Measurements from ENCODE around the gene SLPI. TPM values are rescaled to one million over a fixed set of nuclear protein-coding genes. Genes with fewer than 3 reads are reported as not detected.
A peak's percentile ranks its signal among the peaks of the same experiment; 100 is the strongest.

Gene SLPI
- total RNA-seq, 6 donors from 2014 or later = 1,039 to 7,285 (median 2,025) TPM

DNA sequence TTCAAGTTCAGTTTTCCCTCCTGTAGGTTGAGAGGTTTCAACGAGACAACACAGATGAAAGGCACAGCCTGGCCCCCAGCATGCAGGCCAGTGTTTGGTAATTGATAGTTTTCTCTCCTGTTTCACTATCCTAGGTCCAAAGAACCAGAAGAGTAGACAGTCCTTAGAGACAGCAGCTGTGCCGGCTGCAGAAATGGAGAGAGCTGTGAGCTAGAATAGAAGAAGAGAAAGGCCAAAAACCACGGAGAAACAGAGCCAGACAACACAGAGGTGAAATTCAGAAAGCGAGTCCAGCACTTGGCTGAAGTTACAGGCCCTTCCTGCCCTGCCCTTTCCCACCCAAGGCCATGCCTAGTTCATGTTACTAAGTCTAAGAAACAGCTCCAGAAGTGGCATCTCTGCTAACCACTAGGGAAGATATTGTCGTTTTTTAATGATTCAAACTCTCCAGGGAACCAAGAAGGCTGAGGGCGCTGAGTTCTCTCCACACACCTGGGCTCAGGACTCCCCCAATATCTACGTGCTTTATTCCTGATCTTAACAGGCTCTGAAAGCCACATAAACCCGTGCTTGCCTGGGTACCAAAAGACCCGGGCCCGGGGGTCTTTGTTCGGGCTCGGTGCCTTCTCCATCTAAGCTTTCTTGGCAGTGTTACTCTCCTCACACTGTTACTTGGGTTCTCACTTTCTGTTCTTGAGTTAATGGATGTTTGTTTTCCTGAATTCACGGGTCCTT, 35.7 kb upstream of the SLPI start:
- DNase-seq = no peak
- peaks cover 16 to 25% (median 19%) of the 10 kb centered on the region in 4 donors for H3K4me1 ChIP-seq
- ATAC-seq (ENCODE audit: low FRiP score in 2 of 2) = no peak
- no peak overlapping the region for H3K4me3 ChIP-seq
- H3K9me3 ChIP-seq = no peaks in the 10 kb centered on the region
- H3K36me3 ChIP-seq = no peaks in the 10 kb centered on the region
- WGBS, 2 donors = 71 to 73% methylated on average over 13 of the region's 13 CpGs
- H3K27ac ChIP-seq = no peak overlapping the region
- TF ChIP-seq POLR2AphosphoS5 (IDR thresholded peaks at IDR 0.05) (no peak), EP300 (IDR thresholded peaks at IDR 0.05) (no peak), POLR2A (IDR thresholded peaks at IDR 0.05) (no peak)
- TF ChIP-seq, protein P1, sequence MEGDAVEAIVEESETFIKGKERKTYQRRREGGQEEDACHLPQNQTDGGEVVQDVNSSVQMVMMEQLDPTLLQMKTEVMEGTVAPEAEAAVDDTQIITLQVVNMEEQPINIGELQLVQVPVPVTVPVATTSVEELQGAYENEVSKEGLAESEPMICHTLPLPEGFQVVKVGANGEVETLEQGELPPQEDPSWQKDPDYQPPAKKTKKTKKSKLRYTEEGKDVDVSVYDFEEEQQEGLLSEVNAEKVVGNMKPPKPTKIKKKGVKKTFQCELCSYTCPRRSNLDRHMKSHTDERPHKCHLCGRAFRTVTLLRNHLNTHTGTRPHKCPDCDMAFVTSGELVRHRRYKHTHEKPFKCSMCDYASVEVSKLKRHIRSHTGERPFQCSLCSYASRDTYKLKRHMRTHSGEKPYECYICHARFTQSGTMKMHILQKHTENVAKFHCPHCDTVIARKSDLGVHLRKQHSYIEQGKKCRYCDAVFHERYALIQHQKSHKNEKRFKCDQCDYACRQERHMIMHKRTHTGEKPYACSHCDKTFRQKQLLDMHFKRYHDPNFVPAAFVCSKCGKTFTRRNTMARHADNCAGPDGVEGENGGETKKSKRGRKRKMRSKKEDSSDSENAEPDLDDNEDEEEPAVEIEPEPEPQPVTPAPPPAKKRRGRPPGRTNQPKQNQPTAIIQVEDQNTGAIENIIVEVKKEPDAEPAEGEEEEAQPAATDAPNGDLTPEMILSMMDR (IDR thresholded peaks at IDR 0.05) = no peak
- no peaks in the 10 kb centered on the region for H3K27me3 ChIP-seq

DNA sequence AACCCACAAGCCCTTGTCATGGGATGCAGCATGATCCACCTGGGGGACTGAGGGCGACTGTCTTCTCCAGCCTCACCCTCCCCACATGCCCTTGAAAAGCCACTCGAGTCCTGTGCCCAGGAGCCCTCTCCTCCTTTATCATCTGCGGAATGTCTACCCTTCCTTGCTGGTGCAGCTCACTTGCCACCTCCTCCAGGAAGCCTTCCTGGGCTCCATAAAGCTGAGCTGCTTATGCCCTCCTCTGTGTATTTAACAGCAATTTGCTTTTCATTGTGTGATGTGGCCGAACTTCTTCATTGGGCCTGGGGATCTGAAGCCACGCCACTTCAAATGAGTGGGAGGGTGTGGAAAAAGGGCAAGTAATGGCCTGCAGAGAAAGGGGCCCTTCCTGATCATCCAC, 34.5 kb upstream of the SLPI start:
- no peak for DNase-seq
- no peak for ATAC-seq (ENCODE audit: low FRiP score in 2 of 2)
- 88 to 90% methylated on average over 5 of the region's 5 CpGs for WGBS, 2 donors
- Histone ChIP-seq H3K4me3 (no peak overlapping the region), H3K27ac (no peak overlapping the region), H3K4me1 (peaks cover 16 to 24% (median 19%) of the 10 kb centered on the region in 4 donors), H3K9me3 (no peaks in the 10 kb centered on the region), H3K36me3 (no peaks in the 10 kb centered on the region), H3K27me3 (no peaks in the 10 kb centered on the region)
- TF ChIP-seq, protein P1 (IDR thresholded peaks at IDR 0.05) = no peak
- TF ChIP-seq POLR2A (IDR thresholded peaks at IDR 0.05) (no peak), EP300 (IDR thresholded peaks at IDR 0.05) (no peak), POLR2AphosphoS5 (IDR thresholded peaks at IDR 0.05) (no peak)

DNA sequence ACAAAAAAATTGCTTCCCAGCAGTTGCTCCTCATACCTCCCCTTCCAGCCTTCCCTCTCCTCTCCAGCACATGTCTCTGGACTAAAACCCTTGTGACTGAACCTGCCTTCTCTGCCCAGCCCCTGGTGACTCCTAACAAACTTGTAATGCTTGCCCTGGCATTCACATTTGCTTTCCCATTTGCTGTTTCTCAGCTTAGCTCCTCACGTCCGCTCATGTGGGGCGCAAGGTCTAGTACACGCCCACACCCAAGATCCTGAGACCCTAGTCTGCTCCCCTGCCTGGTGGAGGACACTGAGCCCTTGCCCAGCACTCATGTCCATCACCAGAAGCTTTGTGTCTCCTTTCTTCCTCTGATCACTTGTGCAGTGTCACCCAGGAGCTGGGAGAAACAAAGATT, 34.0 kb upstream of the SLPI start:
- Histone ChIP-seq H3K4me1 (peaks cover 14 to 19% (median 16%) of the 10 kb centered on the region in 4 donors), H3K27ac (no peak overlapping the region), H3K36me3 (no peaks in the 10 kb centered on the region), H3K27me3 (no peaks in the 10 kb centered on the region), H3K4me3 (no peak overlapping the region), H3K9me3 (no peaks in the 10 kb centered on the region)
- no peak for DNase-seq
- WGBS, 2 donors = 89 to 95% methylated on average over 4 of the region's 4 CpGs
- ATAC-seq (ENCODE audit: low FRiP score in 2 of 2) = no peak
- no peak for TF ChIP-seq EP300 (IDR thresholded peaks at IDR 0.05)
- no peak for TF ChIP-seq POLR2AphosphoS5 (IDR thresholded peaks at IDR 0.05)
- TF ChIP-seq POLR2A (IDR thresholded peaks at IDR 0.05) = no peak
- TF ChIP-seq, protein P1 (IDR thresholded peaks at IDR 0.05) = no peak

DNA sequence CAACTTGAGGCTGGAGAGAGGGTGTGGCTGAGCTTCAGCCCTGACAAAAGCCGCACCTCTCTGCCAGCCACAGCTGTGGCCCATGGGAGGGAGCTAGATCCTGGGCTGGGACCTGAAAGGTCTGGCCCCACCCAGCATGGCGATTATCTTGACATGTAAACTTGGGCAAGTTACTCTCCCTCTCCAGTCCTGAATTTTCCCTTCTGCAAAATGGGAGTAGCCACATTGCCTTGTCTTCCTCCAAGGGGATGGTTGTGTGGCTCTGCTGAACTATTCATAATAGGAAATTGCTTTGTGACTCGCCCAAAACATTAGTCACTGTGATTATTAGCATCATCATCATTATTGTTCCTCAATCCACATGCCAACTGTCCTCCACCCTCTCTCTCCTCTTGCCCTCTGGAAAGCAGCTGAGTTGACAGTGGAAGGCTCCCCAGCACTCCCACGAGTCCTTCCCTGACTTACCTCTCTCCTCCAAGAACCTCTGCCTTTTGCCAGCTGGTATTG, 29.2 kb upstream of the SLPI start:
- TF ChIP-seq, protein P1 (IDR thresholded peaks at IDR 0.05) = no peak
- TF ChIP-seq EP300 (IDR thresholded peaks at IDR 0.05) (no peak), POLR2AphosphoS5 (IDR thresholded peaks at IDR 0.05) (no peak), POLR2A (IDR thresholded peaks at IDR 0.05) (no peak)
- no peak overlapping the region for H3K27ac ChIP-seq
- no peaks in the 10 kb centered on the region for H3K4me1 ChIP-seq
- H3K36me3 ChIP-seq = no peaks in the 10 kb centered on the region
- ATAC-seq (ENCODE audit: low FRiP score in 2 of 2) (peak in 1 of 2 donors; percentile 47), DNase-seq (no peak)
- H3K9me3 ChIP-seq = no peaks in the 10 kb centered on the region
- H3K27me3 ChIP-seq = no peaks in the 10 kb centered on the region
- no peak overlapping the region for H3K4me3 ChIP-seq
- WGBS, 2 donors = 50 to 61% methylated on average over 3 to 4 of the region's 4 CpGs
